ENCODE results near the gene ZBTB20.
A peak's percentile ranks its signal among the peaks of the same experiment; 100 is the strongest.

Gene ZBTB20

DNA sequence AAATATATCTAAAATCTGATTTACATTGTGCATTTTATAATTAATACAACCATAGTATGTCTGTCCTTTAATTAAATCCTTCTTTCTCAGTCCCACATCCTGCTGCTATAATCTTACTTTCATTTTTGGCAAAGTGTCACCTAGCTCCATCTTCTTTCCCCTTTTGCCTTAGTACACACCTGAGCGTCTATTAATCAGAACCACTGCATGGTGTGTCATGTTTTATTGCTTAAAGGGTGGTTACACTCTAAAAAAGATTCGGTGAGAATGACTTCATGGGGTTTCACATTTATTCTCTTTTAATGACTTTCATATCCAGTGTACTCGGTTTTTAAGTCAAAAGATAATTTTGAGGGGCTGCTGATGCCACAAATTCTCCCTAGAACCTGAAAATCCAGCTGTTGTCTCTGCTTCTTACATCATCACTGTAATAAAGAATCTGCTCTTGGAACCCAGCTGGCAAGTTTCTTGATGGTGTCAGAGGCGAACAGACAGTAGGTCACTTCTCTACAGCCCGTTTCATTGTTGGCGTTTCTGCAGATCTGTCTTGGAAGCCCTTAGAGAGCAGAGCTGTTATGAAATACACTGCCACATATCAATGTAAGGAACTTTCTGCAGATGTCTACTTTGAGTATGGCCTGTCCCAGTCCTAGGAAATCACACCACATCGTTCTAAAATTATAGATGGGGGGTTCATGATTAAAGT, 753.6 kb downstream of the ZBTB20 start:
- DNase-seq (ENCODE audit: extremely low read depth, low read depth): no peak
- TF ChIP-seq CTCF (IDR thresholded peaks at IDR 0.05; ENCODE audit: low read depth, low read length, missing control alignments): no peak
- H3K4me3 ChIP-seq (replicated peaks; ENCODE audit: low read depth, low read length): no peak overlapping the region

DNA sequence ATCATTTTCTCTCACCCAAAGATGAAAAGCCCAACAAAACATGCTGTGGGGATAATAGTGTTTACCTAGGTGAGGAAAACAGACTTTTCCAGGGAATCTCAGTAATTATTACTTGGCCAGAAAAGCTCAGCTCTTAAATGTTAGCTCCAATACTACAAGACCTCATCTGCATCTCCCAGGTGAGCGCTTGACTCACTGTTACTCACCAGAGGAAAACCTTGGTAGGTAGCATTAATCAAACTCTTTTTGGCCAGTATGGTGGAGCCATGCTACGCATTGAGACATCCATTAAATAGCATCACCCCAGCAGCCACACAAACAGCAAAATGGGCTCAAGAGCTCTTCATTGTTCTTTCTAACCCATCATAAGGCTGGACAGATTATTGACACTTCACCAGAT, 754.3 kb downstream of the ZBTB20 start:
- no peak overlapping the region for H3K4me3 ChIP-seq (replicated peaks; ENCODE audit: low read depth, low read length)
- no peak for DNase-seq (ENCODE audit: extremely low read depth, low read depth)
- no peak for TF ChIP-seq CTCF (IDR thresholded peaks at IDR 0.05; ENCODE audit: low read depth, low read length, missing control alignments)

GRCh38 chr3:114389156-114389555, 757.9 kb downstream of the ZBTB20 start:
- no peak for DNase-seq (ENCODE audit: extremely low read depth, low read depth)
- no peak for TF ChIP-seq CTCF (IDR thresholded peaks at IDR 0.05; ENCODE audit: low read depth, low read length, missing control alignments)
- no peak overlapping the region for H3K4me3 ChIP-seq (replicated peaks; ENCODE audit: low read depth, low read length)

- no peak overlapping the region for H3K4me3 ChIP-seq (replicated peaks; ENCODE audit: low read depth, low read length)
- no peak for TF ChIP-seq CTCF (IDR thresholded peaks at IDR 0.05; ENCODE audit: low read depth, low read length, missing control alignments)
- no peak for DNase-seq (ENCODE audit: extremely low read depth, low read depth)
Measured at GRCh38 chr3:114384558-114384903, 762.6 kb downstream of the ZBTB20 start.

- 0 out of 2 replicates have a peak overlapping the region, but pooled peaks have one; percentile 8 for H3K4me3 ChIP-seq (replicated peaks; ENCODE audit: low read depth, low read length)
- DNase-seq (ENCODE audit: extremely low read depth, low read depth): peak; percentile 76
- TF ChIP-seq CTCF (IDR thresholded peaks at IDR 0.05; ENCODE audit: low read depth, low read length, missing control alignments): peak; percentile 95
Measured at GRCh38 chr3:114383875-114384557, 763.1 kb downstream of the ZBTB20 start.

DNA sequence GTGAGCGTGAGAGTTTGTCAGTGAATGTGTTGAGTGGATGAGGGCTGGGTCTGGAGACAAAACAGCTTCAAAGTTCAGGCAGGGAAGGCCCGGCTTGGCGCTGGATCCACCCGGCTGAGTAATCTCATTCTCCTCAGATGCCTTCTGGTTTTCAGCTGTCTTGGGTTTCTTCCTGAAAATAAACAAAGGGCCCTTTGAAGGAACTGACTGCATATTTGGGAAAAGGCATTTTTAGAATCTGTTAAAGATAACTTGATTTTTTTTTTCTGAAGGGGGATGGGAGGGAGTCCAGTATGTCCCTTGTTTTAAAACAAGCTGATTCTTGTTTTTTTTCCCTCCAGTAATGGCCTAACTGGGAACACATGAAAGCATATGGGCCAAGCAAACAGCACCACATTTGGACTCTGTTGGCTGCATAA, 766.8 kb downstream of the ZBTB20 start:
- peak; percentile 72 for DNase-seq (ENCODE audit: extremely low read depth, low read depth)
- no peak for TF ChIP-seq CTCF (IDR thresholded peaks at IDR 0.05; ENCODE audit: low read depth, low read length, missing control alignments)
- H3K4me3 ChIP-seq (replicated peaks; ENCODE audit: low read depth, low read length): no peak overlapping the region

Measured in HFF-Myc (cell line).